Calu3 (cell line): ENCODE measurements around the gene RTF2. TPM values are rescaled to one million over a fixed set of nuclear protein-coding genes. Genes with fewer than 3 reads are reported as not detected.

Experiments
- BruUV-seq: library from RNA; stranded (reverse); fragments of 400-500 nt; replicated peaks from 2 replicates; lab custom pipeline; 2021; lab: Mats Ljungman, UMichigan
- CTCF ChIA-PET: fragments of 300-600 bp; sonication (Branson Sonifier 250); formaldehyde crosslinking; loops from one replicate; lab custom pipeline; 2022; ENCODE audit warnings: antibody characterized with exemption; lab: Charles Lee
- DNase-seq: peaks from one replicate; pipeline ENCODE4 v3.0.0; 2022
- H3K27ac Mint-ChIP-seq: one replicate; pipeline ENCODE4 v1.8.0; 2022; ENCODE audit warnings: mixed read lengths; ENCODE audit not compliant: unreplicated experiment
- H3K27me3 Mint-ChIP-seq: one replicate; pipeline ENCODE4 v1.8.0; 2022; ENCODE audit warnings: mixed read lengths; ENCODE audit not compliant: unreplicated experiment
- H3K36me3 Mint-ChIP-seq: one replicate; pipeline ENCODE4 v1.8.0; 2022; ENCODE audit warnings: mild to moderate bottlenecking, moderate library complexity, mixed read lengths; ENCODE audit not compliant: insufficient read depth, unreplicated experiment
- H3K4me1 Mint-ChIP-seq: one replicate; pipeline ENCODE4 v1.8.0; 2022; ENCODE audit warnings: mild to moderate bottlenecking, low read depth, mixed read lengths; ENCODE audit not compliant: unreplicated experiment
- H3K4me3 Mint-ChIP-seq: one replicate; pipeline ENCODE4 v1.8.0; 2022; ENCODE audit warnings: mild to moderate bottlenecking, low read depth, moderate library complexity, mixed read lengths; ENCODE audit not compliant: unreplicated experiment
- H3K9me3 Mint-ChIP-seq: one replicate; pipeline ENCODE4 v1.8.0; 2022; ENCODE audit warnings: low read depth, mixed read lengths; ENCODE audit not compliant: unreplicated experiment
- CTCF ChIP-seq: fragments of 200-600 bp; IDR thresholded peaks from one replicate; pipeline ENCODE4 v1.8.0; 2022; ENCODE audit warnings: antibody characterized with exemption; ENCODE audit not compliant: unreplicated experiment
- intact Hi-C: fragments of 100-400 bp; cut with micrococcal nuclease; formaldehyde crosslinking; loops from one replicate; pipeline ENCODE4 v1.10.0; 2022; ENCODE audit not compliant: unreplicated experiment
- total RNA-seq: library from RNA; stranded (reverse); gene quantifications from 2 replicates; pipeline ENCODE4 v1.2.3, GENCODE V29; 2022

RTF2 gene
- total RNA-seq, 1 experiment from 2014 or later, result 67.2 TPM

DNA sequence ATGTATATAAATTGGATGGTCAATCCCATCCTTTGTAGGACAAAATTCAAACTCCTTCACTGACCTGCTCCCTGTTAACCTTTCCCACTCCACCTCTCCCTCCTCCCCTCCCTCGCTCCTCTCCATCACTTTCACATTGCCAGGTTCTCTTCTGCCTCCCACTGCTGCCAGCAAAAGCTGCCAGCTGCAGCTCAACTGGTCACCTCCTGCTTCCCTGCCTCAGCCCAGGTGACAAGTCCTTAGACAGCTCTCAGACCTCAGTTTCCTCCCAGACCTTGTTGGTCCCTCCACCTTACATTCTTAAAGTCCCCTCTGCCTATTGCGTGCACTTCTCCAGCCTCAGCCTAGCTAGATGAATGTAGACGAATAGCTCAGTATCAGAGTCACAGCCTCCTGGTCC lies 23.3 kb upstream of the RTF2 start:
- Mint-ChIP-seq H3K4me3 (no peak overlapping the region), H3K27me3 (peaks cover 30% of the 10 kb centered on the region), H3K9me3 (no peaks in the 10 kb centered on the region), H3K36me3 (no peaks in the 10 kb centered on the region), H3K27ac (no peak overlapping the region), H3K4me1 (no peaks in the 10 kb centered on the region)
- no TSS peak for BruUV-seq
- CTCF ChIA-PET, result no interaction called here
- no peak for DNase-seq
- no peak for TF ChIP-seq CTCF
- intact Hi-C loops, result no loop called here

- H3K9me3 Mint-ChIP-seq, result no peaks in the 10 kb centered on the region
- no TSS peak for BruUV-seq
- H3K4me1 Mint-ChIP-seq, result no peaks in the 10 kb centered on the region
- no peak for DNase-seq
- H3K4me3 Mint-ChIP-seq, result no peak overlapping the region
- CTCF ChIA-PET, result no interaction called here
- no peaks in the 10 kb centered on the region for H3K36me3 Mint-ChIP-seq
- TF ChIP-seq CTCF, result no peak
- intact Hi-C loops, result no loop called here
- no peak overlapping the region for H3K27ac Mint-ChIP-seq
- peaks cover 30% of the 10 kb centered on the region for H3K27me3 Mint-ChIP-seq
Observed at GRCh38 chr20:56445540-56445939, 22.9 kb upstream of the RTF2 start.

GRCh38 chr20:56447227-56447626 lies 21.2 kb upstream of the RTF2 start:
- intact Hi-C loops, result no loop called here
- H3K36me3 Mint-ChIP-seq, result no peaks in the 10 kb centered on the region
- H3K4me3 Mint-ChIP-seq, result no peak overlapping the region
- no TSS peak for BruUV-seq
- no peaks in the 10 kb centered on the region for H3K9me3 Mint-ChIP-seq
- TF ChIP-seq CTCF, result no peak
- CTCF ChIA-PET, result no interaction called here
- peaks cover 25% of the 10 kb centered on the region for H3K27me3 Mint-ChIP-seq
- no peaks in the 10 kb centered on the region for H3K4me1 Mint-ChIP-seq
- no peak overlapping the region for H3K27ac Mint-ChIP-seq
- DNase-seq, result no peak

DNA sequence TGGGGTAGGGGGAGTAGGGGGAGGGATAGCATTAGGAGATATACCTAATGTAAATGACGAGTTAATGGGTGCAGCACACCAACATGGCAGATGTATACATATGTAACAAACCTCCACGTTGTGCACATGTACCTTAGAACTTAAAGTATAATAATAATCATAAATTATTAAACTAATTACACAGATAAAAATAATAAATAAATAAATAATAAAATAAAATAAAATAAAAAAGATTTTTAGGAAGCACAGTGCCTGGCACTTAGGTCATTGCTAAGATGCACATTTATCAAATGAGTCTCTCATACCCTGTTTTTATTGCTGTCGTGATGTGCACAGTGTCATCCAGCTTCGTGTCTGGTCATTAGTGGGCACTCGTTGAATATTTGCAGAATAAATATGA lies 19.0 kb upstream of the RTF2 start:
- no peak for TF ChIP-seq CTCF
- peaks cover 5% of the 10 kb centered on the region for H3K27me3 Mint-ChIP-seq
- no TSS peak for BruUV-seq
- H3K4me3 Mint-ChIP-seq, result no peak overlapping the region
- H3K9me3 Mint-ChIP-seq, result no peaks in the 10 kb centered on the region
- DNase-seq, result no peak
- H3K27ac Mint-ChIP-seq, result no peak overlapping the region
- intact Hi-C loops, result no loop called here
- H3K36me3 Mint-ChIP-seq, result no peaks in the 10 kb centered on the region
- CTCF ChIA-PET, result no interaction called here
- H3K4me1 Mint-ChIP-seq, result no peaks in the 10 kb centered on the region
